ENCODE results near the gene BAZ2A.
"Not testable (repeated sequence)": the region's sequence is repeated elsewhere in the genome, so short reads cannot be mapped to it uniquely, and the experiment has no call there.

Gene BAZ2A

GRCh38 chr12:56630180-56630632 lies at the start of gene BAZ2A:
TSS of gene BAZ2A (minus strand) at chr12:56630326. CDS start at chr12:56617530, 12,796 bp downstream.
- DNase-seq: peak; percentile 95

DNA sequence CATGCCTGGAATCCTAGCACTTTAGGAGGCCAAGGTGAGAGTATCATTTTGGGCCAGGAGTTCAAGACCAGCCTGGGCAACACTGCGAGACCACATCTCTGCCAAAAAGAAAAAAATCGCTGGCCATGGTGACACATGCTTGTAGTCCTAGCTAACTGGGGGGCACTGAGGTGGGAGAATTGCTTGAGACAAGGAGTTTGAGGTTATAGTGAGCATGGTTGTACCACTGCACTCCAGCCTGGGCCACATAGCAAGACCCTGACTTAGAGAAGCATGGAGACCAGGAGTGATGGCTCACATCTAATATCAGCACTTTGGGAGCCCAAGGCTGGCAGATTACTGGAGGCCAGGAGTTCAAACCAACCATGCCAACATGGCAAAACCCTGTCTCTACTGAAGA lies 48.7 kb upstream of the BAZ2A start:
- DNase-seq: no peak

GRCh38 chr12:56677680-56678079 lies 47.6 kb upstream of the BAZ2A start:
- no peak for DNase-seq

DNA sequence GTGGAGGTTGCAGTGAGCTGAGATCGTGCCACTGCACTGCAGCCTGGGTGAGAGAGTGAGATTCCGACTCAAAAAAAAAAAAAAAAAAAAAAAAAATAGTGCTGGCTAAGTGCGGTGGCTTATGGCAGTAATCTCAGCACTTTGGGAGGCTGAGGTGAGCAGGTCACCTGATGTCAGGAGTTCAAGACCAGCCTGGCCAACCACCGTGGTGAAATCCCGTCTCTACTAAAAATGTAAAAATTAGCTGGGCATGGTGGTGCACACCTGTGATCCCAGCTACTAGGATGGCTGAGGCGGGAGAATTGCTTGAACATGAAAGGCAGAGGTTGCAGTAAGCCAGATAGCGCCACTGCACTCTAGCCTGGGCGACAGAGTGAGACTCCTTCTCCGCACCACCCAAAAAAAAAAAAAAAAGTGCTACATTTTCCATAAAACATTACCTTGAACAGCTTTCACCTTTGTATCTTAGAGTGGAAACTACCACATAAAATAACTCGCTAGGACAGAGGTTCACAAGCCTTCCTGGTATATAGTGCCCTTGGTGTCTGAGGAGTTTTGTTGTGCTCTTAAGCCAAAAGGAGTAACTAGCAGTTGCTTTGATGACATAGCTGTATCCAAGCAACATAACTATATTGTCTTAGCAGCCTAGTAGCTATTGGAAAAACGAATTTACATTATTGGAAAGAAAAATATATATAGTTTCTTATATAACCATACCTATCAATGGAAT lies 46.9 kb upstream of the BAZ2A start:
- no peak for DNase-seq

DNA sequence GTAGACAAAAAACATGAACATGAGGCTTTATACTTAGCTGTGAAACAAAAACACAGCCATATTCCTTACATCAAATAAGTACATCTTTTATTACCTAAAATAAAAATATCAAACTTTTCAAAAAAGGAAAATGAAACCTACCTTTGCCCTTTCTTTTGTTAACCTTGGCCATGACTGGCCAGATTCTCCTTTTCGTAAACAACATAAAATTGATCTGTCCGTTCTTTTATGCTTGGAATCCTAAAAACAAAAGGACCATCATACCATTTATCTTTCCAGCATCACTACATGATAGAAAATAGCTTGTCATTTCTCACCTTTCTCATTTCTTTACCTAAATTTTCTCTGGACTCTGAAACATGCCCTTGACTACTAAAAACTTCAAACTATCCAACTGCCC lies 41.5 kb upstream of the BAZ2A start:
- DNase-seq: no peak

- DNase-seq: no peak
These were observed 40.7 kb upstream of the BAZ2A start for GRCh38 chr12:56670836-56671235.

- DNase-seq: no peak
These were observed 38.0 kb upstream of the BAZ2A start for GRCh38 chr12:56668197-56668457.

- DNase-seq: no peak
These were observed 32.0 kb upstream of the BAZ2A start for GRCh38 chr12:56661979-56662638.

DNA sequence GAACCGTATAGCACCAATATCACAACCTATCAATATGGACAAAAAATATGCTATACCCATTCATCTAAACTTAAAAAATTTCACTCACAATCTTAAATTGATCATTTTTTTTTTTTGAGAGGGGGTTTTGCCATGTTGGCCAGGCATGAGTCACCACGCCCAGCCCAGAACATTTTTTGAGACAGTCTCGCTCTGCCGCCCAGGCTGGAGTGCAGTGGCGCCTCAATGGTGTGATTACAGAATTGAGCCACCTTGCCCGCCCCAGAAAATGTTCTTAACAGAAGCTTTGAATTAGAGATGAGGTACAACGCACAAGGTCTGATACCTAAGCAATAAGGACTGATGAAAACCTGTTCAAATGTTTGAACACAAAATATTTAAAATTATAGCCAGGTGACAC lies 31.4 kb upstream of the BAZ2A start:
- no peak for DNase-seq

GRCh38 chr12:56658921-56659320 lies 28.8 kb upstream of the BAZ2A start:
- no peak for DNase-seq

- no peak for DNase-seq
These were observed 27.6 kb upstream of the BAZ2A start for GRCh38 chr12:56657416-56658379.

DNA sequence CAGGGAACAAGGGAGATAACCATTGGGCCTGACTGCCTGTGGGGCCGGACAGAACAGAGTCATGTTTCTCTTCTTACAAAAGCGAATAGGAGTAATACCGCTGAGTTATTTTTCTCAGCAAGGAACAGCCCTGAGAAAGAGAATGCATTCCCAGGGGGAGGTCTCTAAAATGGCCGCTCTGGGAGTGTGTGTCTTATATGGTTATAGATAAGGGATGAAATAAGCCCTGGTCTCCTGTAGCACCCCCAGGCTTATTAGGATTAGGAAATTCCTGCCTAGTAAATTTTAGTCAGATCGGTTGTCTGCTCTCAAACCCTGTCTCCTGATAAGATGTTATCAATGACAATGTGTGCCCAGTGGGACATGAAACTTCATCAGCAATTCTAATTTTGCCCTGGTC lies 23.7 kb upstream of the BAZ2A start:
- DNase-seq: not testable (repeated sequence)

DNA sequence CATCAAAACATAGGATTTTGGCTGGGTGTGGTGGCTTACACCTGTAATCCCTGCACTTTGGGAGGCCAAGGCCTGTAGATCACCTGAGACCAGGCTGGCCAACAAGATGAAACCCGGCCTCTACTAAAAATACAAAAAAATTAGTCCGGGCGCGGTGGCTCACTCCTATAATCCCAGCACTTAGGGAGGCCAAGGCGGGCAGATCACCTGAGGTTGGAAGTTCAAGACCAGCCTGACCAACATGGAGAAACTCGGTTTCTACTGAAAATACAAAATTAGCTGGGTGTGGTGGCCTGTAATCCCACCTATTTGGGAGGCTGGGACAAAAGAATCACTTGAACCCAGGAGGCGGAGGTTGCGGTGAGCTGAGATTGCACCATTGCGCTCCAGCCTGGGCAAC lies 17.9 kb upstream of the BAZ2A start:
- DNase-seq: not testable (repeated sequence)

- peak; percentile 100 for DNase-seq
These were observed 15.8 kb upstream of the BAZ2A start, which contains the start of gene ATP5F1B for GRCh38 chr12:56645717-56646446. TSS of gene ATP5F1B (minus strand) at chr12:56645984. CDS start at chr12:56645963, 21 bp downstream.

DNA sequence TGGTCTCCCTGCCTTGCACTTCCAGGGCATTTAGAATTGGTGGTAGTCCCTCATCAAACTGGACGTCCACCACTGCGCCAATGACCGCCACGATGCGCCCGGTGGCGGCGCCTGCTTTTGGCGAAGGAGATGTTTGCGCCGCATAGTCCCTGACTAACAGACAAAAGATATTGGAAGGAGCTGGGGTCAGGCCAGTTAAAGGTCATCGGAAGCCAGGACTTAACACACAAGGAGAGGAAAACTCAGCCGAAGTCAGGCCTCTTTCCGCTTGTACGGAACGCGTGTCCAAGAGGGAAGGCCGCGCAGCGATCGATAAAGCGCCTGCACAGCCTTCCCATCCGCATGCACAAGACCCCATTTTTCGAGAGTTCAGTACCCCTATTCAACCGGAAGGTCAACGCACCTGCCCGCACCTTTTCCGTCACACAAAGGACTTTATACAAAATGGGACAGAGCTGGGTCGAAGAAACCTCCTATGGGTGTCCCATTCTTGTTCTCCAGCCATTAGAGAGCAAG lies 15.1 kb upstream of the BAZ2A start:
- peak; percentile 39 for DNase-seq

GRCh38 chr12:56644654-56645053 lies 14.5 kb upstream of the BAZ2A start:
- DNase-seq: peak; percentile 36

DNA sequence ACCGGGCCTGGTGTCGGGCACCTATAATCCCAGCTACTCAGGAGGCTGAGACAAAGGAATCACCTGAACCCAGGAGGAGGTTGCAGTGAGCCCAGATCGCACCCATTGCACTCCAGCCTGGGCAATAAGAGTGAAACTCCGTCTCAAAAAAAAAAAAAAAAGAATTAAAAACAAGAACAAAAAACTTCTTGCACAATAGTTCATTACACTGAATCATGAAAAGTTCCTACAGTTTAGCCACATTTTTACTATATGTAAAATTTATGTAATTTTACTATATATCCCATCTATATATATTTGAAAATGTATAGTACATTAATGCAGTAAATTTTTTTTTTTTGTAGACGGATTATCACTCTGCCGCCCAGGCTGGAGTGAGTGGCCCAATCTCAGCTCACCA lies 11.1 kb upstream of the BAZ2A start:
- DNase-seq: no peak

GRCh38 chr12:56637621-56638020 lies 7.5 kb upstream of the BAZ2A start:
- DNase-seq: no peak

DNA sequence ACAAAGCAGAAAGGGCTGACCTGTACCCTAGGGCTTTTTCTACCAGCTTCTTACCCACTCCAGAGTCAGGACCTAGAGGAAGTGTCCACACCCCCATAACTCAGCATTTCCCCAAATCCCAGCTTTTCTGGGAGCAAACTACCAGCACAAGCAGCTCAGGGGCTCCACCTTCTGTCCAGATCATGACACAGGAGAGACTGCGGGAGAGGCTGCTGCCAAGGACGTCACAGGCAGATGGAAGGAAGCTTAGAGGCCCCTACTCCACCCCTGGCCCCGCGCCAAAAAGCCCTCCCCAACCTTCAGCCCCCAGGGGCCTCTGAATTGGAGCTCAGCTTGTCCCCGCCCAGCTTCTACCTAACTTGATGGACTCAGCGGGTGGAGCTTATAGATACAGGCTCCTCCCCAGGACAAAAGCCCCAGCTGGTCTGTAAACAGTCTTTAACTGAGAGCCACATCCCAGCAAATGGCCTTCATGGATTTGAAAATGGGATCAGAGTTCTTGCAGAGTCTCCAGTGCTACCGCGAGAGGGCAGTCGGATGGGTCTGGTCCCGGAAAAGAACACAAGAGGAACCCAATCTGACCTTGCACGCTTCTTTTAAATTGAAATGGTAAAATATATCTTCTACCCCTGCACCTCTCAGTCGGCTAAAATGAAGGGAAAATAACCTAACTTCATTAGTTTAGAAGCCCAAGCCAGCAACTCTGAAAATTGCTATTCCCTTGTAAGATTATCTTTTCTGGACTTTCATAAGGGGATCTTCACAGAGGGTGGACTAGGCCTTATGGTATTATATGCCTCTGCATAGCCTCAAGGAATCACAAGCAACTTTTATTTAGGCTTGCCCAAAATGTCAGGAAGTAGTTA lies 6.8 kb upstream of the BAZ2A start:
- DNase-seq: peak; percentile 100

GRCh38 chr12:56635806-56636674 lies 5.9 kb upstream of the BAZ2A start:
- DNase-seq: peak; percentile 96
